ENCODE results near the gene OR9Q2.
"Not testable (repeated sequence)": the region's sequence is repeated elsewhere in the genome, so short reads cannot be mapped to it uniquely, and the experiment has no call there.

DNA sequence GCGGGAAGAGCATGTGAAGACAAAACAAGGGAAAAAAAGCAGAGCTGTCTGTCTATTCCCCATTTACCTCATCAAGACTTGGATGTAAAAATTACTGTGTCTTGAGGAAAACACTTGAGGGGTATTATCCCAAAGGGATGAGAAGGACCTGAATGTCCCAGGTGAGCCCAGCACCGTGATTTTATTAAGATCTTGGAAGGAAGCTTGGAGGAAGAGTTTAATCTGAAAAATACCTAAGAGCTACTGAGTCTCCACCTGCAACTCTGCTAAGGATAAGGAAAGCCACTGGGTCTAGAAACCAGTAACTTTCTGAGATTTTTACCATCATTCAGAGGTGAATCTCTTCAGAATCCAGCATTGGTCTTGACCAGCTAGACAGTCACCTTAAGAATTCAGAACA is 23.6 kb downstream of the OR9Q2 start, which contains the start of gene OR1S1:
- TF ChIP-seq, protein P1, sequence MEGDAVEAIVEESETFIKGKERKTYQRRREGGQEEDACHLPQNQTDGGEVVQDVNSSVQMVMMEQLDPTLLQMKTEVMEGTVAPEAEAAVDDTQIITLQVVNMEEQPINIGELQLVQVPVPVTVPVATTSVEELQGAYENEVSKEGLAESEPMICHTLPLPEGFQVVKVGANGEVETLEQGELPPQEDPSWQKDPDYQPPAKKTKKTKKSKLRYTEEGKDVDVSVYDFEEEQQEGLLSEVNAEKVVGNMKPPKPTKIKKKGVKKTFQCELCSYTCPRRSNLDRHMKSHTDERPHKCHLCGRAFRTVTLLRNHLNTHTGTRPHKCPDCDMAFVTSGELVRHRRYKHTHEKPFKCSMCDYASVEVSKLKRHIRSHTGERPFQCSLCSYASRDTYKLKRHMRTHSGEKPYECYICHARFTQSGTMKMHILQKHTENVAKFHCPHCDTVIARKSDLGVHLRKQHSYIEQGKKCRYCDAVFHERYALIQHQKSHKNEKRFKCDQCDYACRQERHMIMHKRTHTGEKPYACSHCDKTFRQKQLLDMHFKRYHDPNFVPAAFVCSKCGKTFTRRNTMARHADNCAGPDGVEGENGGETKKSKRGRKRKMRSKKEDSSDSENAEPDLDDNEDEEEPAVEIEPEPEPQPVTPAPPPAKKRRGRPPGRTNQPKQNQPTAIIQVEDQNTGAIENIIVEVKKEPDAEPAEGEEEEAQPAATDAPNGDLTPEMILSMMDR (IDR thresholded peaks at IDR 0.05): not testable (repeated sequence)
- TF ChIP-seq POLR2A (IDR thresholded peaks at IDR 0.05): not testable (repeated sequence)
